Panc1 (cell line): ENCODE measurements around the gene KANSL2.

Source experiments
- CTCF ChIP-seq: fragments of 450-650 bp; IDR thresholded peaks from 2 replicates; pipeline ENCODE4 v1.5.1; 2017; ENCODE audit warnings: mild to moderate bottlenecking
- POLR2AphosphoS5 ChIP-seq: IDR thresholded peaks from 2 replicates; pipeline ENCODE4 v1.6.1; 2012; ENCODE audit warnings: mild to moderate bottlenecking, low read depth, low read length, moderate library complexity
- TCF7L2 ChIP-seq: IDR thresholded peaks from 2 replicates; pipeline ENCODE4 v1.6.1; 2011; ENCODE audit warnings: mild to moderate bottlenecking, low read depth, low read length, inconsistent platforms

DNA sequence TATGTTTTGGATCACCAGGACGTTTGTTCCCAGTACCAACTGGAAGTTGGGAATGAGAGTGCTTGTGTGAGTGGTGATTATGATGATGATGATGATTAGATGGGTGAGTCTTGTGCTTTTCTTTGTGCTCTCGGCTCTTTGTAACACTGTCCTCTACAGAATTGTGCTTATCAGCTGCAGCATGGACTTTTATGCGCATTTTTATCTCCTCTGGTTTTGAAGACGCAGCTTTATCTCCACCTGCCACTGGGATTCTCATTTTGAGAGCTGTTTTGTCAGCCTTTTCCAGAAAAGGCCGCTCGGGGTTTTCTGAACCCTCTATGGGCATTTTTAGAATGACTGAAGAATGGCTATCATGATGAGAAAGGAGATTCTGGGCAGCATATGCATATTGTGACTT is 11.5 kb upstream of the KANSL2 start:
- no peak for TF ChIP-seq CTCF
- TF ChIP-seq TCF7L2, result no peak
- TF ChIP-seq POLR2AphosphoS5, result no peak
